H1 (cell line): ENCODE data around the gene ZNF730. TPM values are rescaled to one million over a fixed set of nuclear protein-coding genes. Genes with fewer than 3 reads are reported as not detected.
A peak's percentile ranks its signal among the peaks of the same experiment; 100 is the strongest.

ENCODE experiments used
- CTCF ChIA-PET: fragments of 300-600 bp; sonication (Branson Sonifier 250); formaldehyde crosslinking; loops from one replicate; lab custom pipeline; 2021; ENCODE audit not compliant: partially characterized antibody; lab: Charles Lee
- POLR2A ChIA-PET: fragments of 300-600 bp; sonication (Branson Sonifier 250); formaldehyde crosslinking; loops from one replicate; lab custom pipeline; 2021; ENCODE audit warnings: inconsistent platforms; ENCODE audit not compliant: partially characterized antibody; lab: Charles Lee
- DNase-seq, 2 experiments: peaks; one replicate each; pipeline versions ENCODE4 v3.0.0 to v3.0.0-alpha.2; 2010 to 2022; ENCODE audit warnings: low spot score in 2 of 2, low read depth in 1 of 2, mixed read lengths in 1 of 2
- FAIRE-seq: peaks from 2 replicates; lab custom pipeline; 2011; peaks lifted over from hg19 to GRCh38; lab: Jason Lieb, UNC
- H2AFZ ChIP-seq: 2 replicates; pipeline ENCODE4 v1.8.1; 2012; ENCODE audit warnings: low read length, inconsistent platforms
- H2AK5ac ChIP-seq: 2 replicates; pipeline ENCODE4 v1.6.1; 2013; ENCODE audit warnings: low read depth, low read length
- H2BK120ac ChIP-seq: replicated peaks from 2 replicates; pipeline ENCODE3; 2013; ENCODE audit warnings: low read depth, low read length, inconsistent platforms
- H2BK12ac ChIP-seq: 2 replicates; pipeline ENCODE4 v1.6.1; 2013; ENCODE audit warnings: low read depth, low read length
- H2BK15ac ChIP-seq: 2 replicates; pipeline ENCODE4 v1.6.1; 2013; ENCODE audit warnings: low read length
- H2BK20ac ChIP-seq: 2 replicates; pipeline ENCODE4 v1.6.1; 2013; ENCODE audit warnings: low read length
- H2BK5ac ChIP-seq: 2 replicates; pipeline ENCODE4 v1.6.1; 2013; ENCODE audit warnings: low read depth, low read length
- H3K14ac ChIP-seq: 2 replicates; pipeline ENCODE4 v1.6.1; 2013; ENCODE audit warnings: inconsistent platforms; ENCODE audit not compliant: insufficient read length
- H3K18ac ChIP-seq: 2 replicates; pipeline ENCODE4 v1.6.1; 2013; ENCODE audit warnings: low read length; ENCODE audit errors: extremely low read depth
- H3K23ac ChIP-seq: 2 replicates; pipeline ENCODE4 v1.6.1; 2013; ENCODE audit warnings: inconsistent platforms; ENCODE audit not compliant: insufficient read length
- H3K23me2 ChIP-seq: 2 replicates; pipeline ENCODE4 v1.6.1; 2013; ENCODE audit warnings: low read depth, low read length
- H3K27ac ChIP-seq: 2 replicates; pipeline ENCODE4 v1.6.1; 2011; ENCODE audit warnings: low read depth, low read length, inconsistent platforms
- H3K27me3 ChIP-seq, 4 experiments: replicated peaks in 1 of 4; 1 replicate in 1 of 4; 2 replicates in 3 of 4; pipeline versions ENCODE4 v1.6.1 to v1.8.1; 2011 to 2013; ENCODE audit warnings: low read length in 3 of 4, mild to moderate bottlenecking in 3 of 4, inconsistent platforms in 2 of 4, mixed read lengths in 2 of 4, moderate library complexity in 1 of 4; ENCODE audit not compliant: control insufficient read depth in 3 of 4, insufficient read depth in 3 of 4; ENCODE audit errors: extremely low read depth in 1 of 4
- H3K36me3 ChIP-seq, 4 experiments: 2 replicates each; pipeline versions ENCODE4 v1.6.1 to v1.8.1; 2011 to 2013; ENCODE audit warnings: mild to moderate bottlenecking in 4 of 4, low read length in 3 of 4, moderate library complexity in 2 of 4, control low read depth in 1 of 4, inconsistent platforms in 1 of 4; ENCODE audit not compliant: insufficient read depth in 4 of 4, control insufficient read depth in 2 of 4
- H3K4ac ChIP-seq: replicated peaks from 2 replicates; pipeline ENCODE3; 2013; ENCODE audit warnings: low read length, low read depth, mixed read lengths, inconsistent platforms; ENCODE audit not compliant: insufficient read length
- H3K4me1 ChIP-seq, 4 experiments: replicated peaks in 1 of 4; 1 replicate in 1 of 4; 2 replicates in 3 of 4; pipeline versions ENCODE4 v1.6.1 to v1.8.1; 2011 to 2013; ENCODE audit warnings: low read length in 3 of 4, inconsistent platforms in 2 of 4, mixed read lengths in 1 of 4; ENCODE audit not compliant: insufficient read depth in 4 of 4, control insufficient read depth in 3 of 4
- H3K4me2 ChIP-seq, 2 experiments: 2 replicates each; pipeline versions ENCODE4 v1.6.1 to v1.8.1; 2011 to 2013; ENCODE audit warnings: low read depth in 2 of 2, low read length in 2 of 2, control low read depth in 1 of 2, inconsistent platforms in 1 of 2, mild to moderate bottlenecking in 1 of 2; ENCODE audit not compliant: insufficient read depth in 1 of 2
- H3K4me3 ChIP-seq, 4 experiments: fragments of 200-600, 300-600 bp in 1 of 4; sonication (generic), shearing (Covaris generic), sonication (Bioruptor Twin) in 1 of 4; 2 replicates each; pipeline versions ENCODE4 v1.5.1 to v1.8.1; 2011 to 2016; ENCODE audit warnings: low read length in 4 of 4, low read depth in 3 of 4, control low read depth in 2 of 4, inconsistent platforms in 2 of 4, mild to moderate bottlenecking in 2 of 4, mixed read lengths in 1 of 4, moderate library complexity in 1 of 4; ENCODE audit not compliant: insufficient read depth in 2 of 4; ENCODE audit errors: extremely low read depth in 1 of 4
- H3K56ac ChIP-seq: replicated peaks from 2 replicates; pipeline ENCODE3; 2013; ENCODE audit warnings: low read depth, mild to moderate bottlenecking, mixed read lengths, low read length, inconsistent platforms; ENCODE audit not compliant: insufficient read length
- H3K79me1 ChIP-seq: 2 replicates; pipeline ENCODE4 v1.6.1; 2013; ENCODE audit warnings: low read depth, low read length, control low read depth
- H3K79me2 ChIP-seq, 2 experiments: 2 replicates each; pipeline versions ENCODE4 v1.6.1 to v1.8.1; 2012 to 2013; ENCODE audit warnings: low read length in 2 of 2, mild to moderate bottlenecking in 2 of 2, inconsistent platforms in 1 of 2; ENCODE audit not compliant: insufficient read depth in 2 of 2, control insufficient read depth in 1 of 2
- H3K9ac ChIP-seq, 4 experiments: replicated peaks in 1 of 4; 1 replicate in 1 of 4; 2 replicates in 3 of 4; pipeline versions ENCODE4 v1.6.1 to v1.8.1; 2011 to 2013; ENCODE audit warnings: low read depth in 3 of 4, low read length in 3 of 4, control low read depth in 2 of 4, mild to moderate bottlenecking in 2 of 4, moderate library complexity in 2 of 4, inconsistent platforms in 1 of 4; ENCODE audit errors: extremely low read depth in 1 of 4
- H3K9me3 ChIP-seq, 2 experiments: 2 replicates each; pipeline versions ENCODE4 v1.6.1 to v1.8.1; 2012 to 2013; ENCODE audit warnings: mild to moderate bottlenecking in 2 of 2, moderate library complexity in 2 of 2, control low read depth in 1 of 2, inconsistent platforms in 1 of 2, low read depth in 1 of 2, low read length in 1 of 2, mixed read lengths in 1 of 2; ENCODE audit not compliant: insufficient read depth in 2 of 2
- H4K20me1 ChIP-seq, 2 experiments: replicated peaks in 1 of 2; 2 replicates each; pipeline versions ENCODE3 to v1.8.1; 2011 to 2013; ENCODE audit warnings: inconsistent platforms in 2 of 2, low read length in 2 of 2, mild to moderate bottlenecking in 1 of 2; ENCODE audit not compliant: insufficient read depth in 2 of 2, control insufficient read depth in 1 of 2
- H4K5ac ChIP-seq: 2 replicates; pipeline ENCODE4 v1.6.1; 2013; ENCODE audit warnings: low read length, low read depth, mixed read lengths, inconsistent platforms; ENCODE audit not compliant: insufficient read length
- H4K8ac ChIP-seq: 2 replicates; pipeline ENCODE4 v1.8.0; 2013; ENCODE audit warnings: mild to moderate bottlenecking, moderate library complexity, low read length, inconsistent platforms; ENCODE audit not compliant: insufficient read depth; ENCODE audit errors: extremely low read depth
- H4K91ac ChIP-seq: replicated peaks from 2 replicates; pipeline ENCODE3; 2013; ENCODE audit warnings: low read length, mixed read lengths, inconsistent platforms; ENCODE audit not compliant: insufficient read length
- CREB1 ChIP-seq: IDR thresholded peaks from 2 replicates; pipeline ENCODE4 v1.6.1; 2012; ENCODE audit warnings: inconsistent platforms
- HDAC2 ChIP-seq, 2 experiments: fragments of 300-600 bp in 1 of 2; sonication (generic) in 1 of 2; IDR thresholded peaks; 2 replicates each; pipeline ENCODE4 v1.6.1; 2011 to 2012; ENCODE audit warnings: low read depth in 2 of 2, low read length in 2 of 2, mild to moderate bottlenecking in 2 of 2, moderate library complexity in 2 of 2, borderline replicate concordance in 1 of 2, inconsistent platforms in 1 of 2
- JUND ChIP-seq: IDR thresholded peaks from 2 replicates; pipeline ENCODE4 v1.6.1; 2011; ENCODE audit warnings: mild to moderate bottlenecking, improper control_type of control experiment, low read length
- POU5F1 ChIP-seq: IDR thresholded peaks from 2 replicates; pipeline ENCODE4 v1.6.1; 2011; ENCODE audit warnings: low read depth, mild to moderate bottlenecking, low read length, moderate library complexity
- SUZ12 ChIP-seq: fragments of 200-600 bp; sonication (generic); IDR thresholded peaks from 2 replicates; pipeline ENCODE4 v1.6.1; 2012; ENCODE audit warnings: mild to moderate bottlenecking, inconsistent platforms, low read length, moderate library complexity, mixed read lengths
- TBP ChIP-seq: IDR thresholded peaks from 2 replicates; pipeline ENCODE4 v1.6.1; 2011; ENCODE audit warnings: low read depth, low read length, improper control_type of control experiment
- WGBS, 2 experiments: shearing (Covaris generic) in 1 of 2; methylation state at CpG; one replicate each; pipeline versions ENCODE4 v1.1.6 to v1.1.7; 2013 to 2015; ENCODE audit warnings: low lambda C conversion rate in 2 of 2, mixed read lengths in 2 of 2, inconsistent platforms in 1 of 2, low coverage in 1 of 2, missing lambda C conversion rate in 1 of 2; ENCODE audit not compliant: insufficient replicate concordance in 2 of 2, insufficient coverage in 1 of 2, insufficient read length in 1 of 2; ENCODE audit errors: extremely low coverage in 1 of 2, missing lambda C conversion rate in 1 of 2; 5-methylcytosine and 5-hydroxymethylcytosine counted together
- polyA plus RNA-seq, 7 experiments: library from polyadenylated mRNA; depleted of rRNA in 3 of 7; stranded (reverse) in 5 of 7; unstranded in 2 of 7; fragments of >200 nt in 5 of 7; fragments of 200-250 nt in 2 of 7; gene quantifications; 1 replicate in 5 of 7; 2 replicates in 1 of 7; 4 replicates in 1 of 7; pipeline versions ENCODE4 v1.2.1 to v1.2.3, GENCODE V29; 2011 to 2013; ENCODE audit warnings: missing spikeins in 2 of 7, mixed read lengths in 2 of 7
- total RNA-seq: library from RNA; stranded (reverse); fragmentation: NEBNext Ultra II Directional; extraction: Animal tissue kit (Norgen Biotek cat#: 25700); gene quantifications from 2 replicates; pipeline ENCODE4 v1.2.1, GENCODE V29; 2021
- TF ChIP-seq, protein P1 (sequence below), 3 experiments: IDR thresholded peaks; 1 replicate in 2 of 3; 2 replicates in 1 of 3; pipeline versions ENCODE4 v1.5.1 to v1.6.1; 2011; ENCODE audit warnings: low read length in 3 of 3, mild to moderate bottlenecking in 3 of 3, inconsistent platforms in 2 of 3, low read depth in 1 of 3, moderate library complexity in 1 of 3; ENCODE audit not compliant: insufficient read depth in 1 of 3; ENCODE audit errors: control extremely low read depth in 1 of 3
- TF ChIP-seq, protein P2 (sequence below): IDR thresholded peaks from 2 replicates; pipeline ENCODE4 v1.6.1; 2012; ENCODE audit warnings: low read length, inconsistent platforms
- TF ChIP-seq, protein P3 (sequence below): IDR thresholded peaks from 2 replicates; pipeline ENCODE4 v1.6.1; 2012; ENCODE audit warnings: inconsistent platforms

Gene ZNF730
- total and polyA plus RNA-seq, 2 of the 8 experiments (the other 6 are each of a cell fraction or from before 2014, with no cell fraction given) = 7.0 to 29.4 TPM

DNA sequence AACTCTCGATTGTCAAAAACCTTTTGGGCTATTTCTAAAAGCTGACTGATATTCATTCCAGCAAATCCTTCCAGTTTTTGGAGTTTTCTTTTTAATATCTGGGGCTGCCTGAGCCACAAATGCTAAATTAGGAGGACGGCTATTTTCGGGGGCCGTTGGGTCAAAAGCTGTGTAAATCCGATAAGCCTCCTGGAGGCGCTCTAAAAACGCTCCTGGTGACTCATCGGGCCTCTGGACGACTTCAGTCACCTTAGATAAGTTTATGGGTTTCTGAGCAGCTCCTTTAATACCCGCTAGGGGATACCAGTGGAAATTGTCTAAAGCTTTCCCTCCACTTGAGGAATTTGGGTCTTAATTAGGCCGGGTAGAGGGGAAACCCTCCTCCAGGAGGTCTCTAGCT lies 66.4 kb downstream of the ZNF730 start:
- DNase-seq (no peak), FAIRE-seq (no peak)
- H3K4me1 ChIP-seq = no peaks in the 10 kb centered on the region
- no peak overlapping the region for H3K4me2 ChIP-seq
- no peaks in the 10 kb centered on the region for H3K23me2 ChIP-seq
- no peak overlapping the region for H2BK20ac ChIP-seq
- H3K9ac ChIP-seq = no peak overlapping the region
- H3K23ac ChIP-seq = no peak overlapping the region
- no peak overlapping the region for H3K18ac ChIP-seq
- H4K8ac ChIP-seq = no peak overlapping the region
- H3K27ac ChIP-seq = no peak overlapping the region
- no peak overlapping the region for H3K14ac ChIP-seq
- no peak overlapping the region for H2BK120ac ChIP-seq
- H3K27me3 ChIP-seq = no peaks in the 10 kb centered on the region
- ChIA-PET CTCF (interaction anchor here (0.7 to 1.1 kb wide), 3 partner anchors 12 to 67 kb away, joined by 3 to 5 read pairs (median 3); partner anchors contain the start of gene ZNF730), POLR2A (interaction anchor here (0.6 to 2.1 kb wide), 4 partner anchors 24 to 91 kb away, joined by 3 to 9 read pairs (median 3); partner anchors contain the start of gene ZNF724)
- no peak overlapping the region for H2BK5ac ChIP-seq
- no peak overlapping the region for H4K5ac ChIP-seq
- no peak overlapping the region for H2BK15ac ChIP-seq
- no peak overlapping the region for H4K91ac ChIP-seq
- no peak overlapping the region for H3K4me3 ChIP-seq
- WGBS, 2 experiments = 91% methylated on average over 11 of the region's 11 CpGs; no CpG with 5 or more reads in 1 of the 2 experiments
- H3K79me1 ChIP-seq = no peaks in the 10 kb centered on the region
- no peak overlapping the region for H3K4ac ChIP-seq
- no peak overlapping the region for H3K56ac ChIP-seq
- H4K20me1 ChIP-seq = no peaks in the 10 kb centered on the region
- no peak overlapping the region for H2AFZ ChIP-seq
- H2BK12ac ChIP-seq = no peak overlapping the region
- H3K9me3 ChIP-seq = no peaks in the 10 kb centered on the region
- no peaks in the 10 kb centered on the region for H3K79me2 ChIP-seq
- no peak overlapping the region for H2AK5ac ChIP-seq
- no peaks in the 10 kb centered on the region for H3K36me3 ChIP-seq
- TF ChIP-seq SUZ12 (no peak), HDAC2 (IDR thresholded peaks at IDR 0.05; ENCODE audit: borderline replicate concordance in 1 of 2, low read depth in 2 of 2, low read length in 2 of 2) (no peak), CREB1 (no peak), JUND (peak; percentile 66; the same call in 1 of the 2 replicates), POU5F1 (no peak), TBP (no peak)
- TF ChIP-seq, protein P1, sequence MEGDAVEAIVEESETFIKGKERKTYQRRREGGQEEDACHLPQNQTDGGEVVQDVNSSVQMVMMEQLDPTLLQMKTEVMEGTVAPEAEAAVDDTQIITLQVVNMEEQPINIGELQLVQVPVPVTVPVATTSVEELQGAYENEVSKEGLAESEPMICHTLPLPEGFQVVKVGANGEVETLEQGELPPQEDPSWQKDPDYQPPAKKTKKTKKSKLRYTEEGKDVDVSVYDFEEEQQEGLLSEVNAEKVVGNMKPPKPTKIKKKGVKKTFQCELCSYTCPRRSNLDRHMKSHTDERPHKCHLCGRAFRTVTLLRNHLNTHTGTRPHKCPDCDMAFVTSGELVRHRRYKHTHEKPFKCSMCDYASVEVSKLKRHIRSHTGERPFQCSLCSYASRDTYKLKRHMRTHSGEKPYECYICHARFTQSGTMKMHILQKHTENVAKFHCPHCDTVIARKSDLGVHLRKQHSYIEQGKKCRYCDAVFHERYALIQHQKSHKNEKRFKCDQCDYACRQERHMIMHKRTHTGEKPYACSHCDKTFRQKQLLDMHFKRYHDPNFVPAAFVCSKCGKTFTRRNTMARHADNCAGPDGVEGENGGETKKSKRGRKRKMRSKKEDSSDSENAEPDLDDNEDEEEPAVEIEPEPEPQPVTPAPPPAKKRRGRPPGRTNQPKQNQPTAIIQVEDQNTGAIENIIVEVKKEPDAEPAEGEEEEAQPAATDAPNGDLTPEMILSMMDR (IDR thresholded peaks at IDR 0.05; ENCODE audit: control extremely low read depth in 1 of 3, insufficient read depth in 1 of 3, low read depth in 1 of 3, low read length in 3 of 3) = peak in 2 of 3 experiments; percentile 27 to 37; a peak in 2 of 4 replicates
- TF ChIP-seq, protein P2, sequence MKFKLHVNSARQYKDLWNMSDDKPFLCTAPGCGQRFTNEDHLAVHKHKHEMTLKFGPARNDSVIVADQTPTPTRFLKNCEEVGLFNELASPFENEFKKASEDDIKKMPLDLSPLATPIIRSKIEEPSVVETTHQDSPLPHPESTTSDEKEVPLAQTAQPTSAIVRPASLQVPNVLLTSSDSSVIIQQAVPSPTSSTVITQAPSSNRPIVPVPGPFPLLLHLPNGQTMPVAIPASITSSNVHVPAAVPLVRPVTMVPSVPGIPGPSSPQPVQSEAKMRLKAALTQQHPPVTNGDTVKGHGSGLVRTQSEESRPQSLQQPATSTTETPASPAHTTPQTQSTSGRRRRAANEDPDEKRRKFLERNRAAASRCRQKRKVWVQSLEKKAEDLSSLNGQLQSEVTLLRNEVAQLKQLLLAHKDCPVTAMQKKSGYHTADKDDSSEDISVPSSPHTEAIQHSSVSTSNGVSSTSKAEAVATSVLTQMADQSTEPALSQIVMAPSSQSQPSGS = no peak
- TF ChIP-seq, protein P3, sequence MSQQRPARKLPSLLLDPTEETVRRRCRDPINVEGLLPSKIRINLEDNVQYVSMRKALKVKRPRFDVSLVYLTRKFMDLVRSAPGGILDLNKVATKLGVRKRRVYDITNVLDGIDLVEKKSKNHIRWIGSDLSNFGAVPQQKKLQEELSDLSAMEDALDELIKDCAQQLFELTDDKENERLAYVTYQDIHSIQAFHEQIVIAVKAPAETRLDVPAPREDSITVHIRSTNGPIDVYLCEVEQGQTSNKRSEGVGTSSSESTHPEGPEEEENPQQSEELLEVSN = no peak
